ENCODE results near the gene PRKAB2. TPM values are rescaled to one million over a fixed set of nuclear protein-coding genes. Genes with fewer than 3 reads are reported as not detected.

The PRKAB2 gene
- total RNA-seq, 4 donors from 2014 or later: 20.9 to 45.6 (median 27.3) TPM

- H3K4me3 ChIP-seq: no peak overlapping the region
- in situ Hi-C loops (cut with MboI; ENCODE audit: low pct_ligation_motif_present in 1 of 4, low pct_unique_long_range_greater_than_20kb in 1 of 4, low sequenced_read_pairs in 3 of 4): no loop called here
- no peak for DNase-seq
- TF ChIP-seq POLR2AphosphoS5 (IDR thresholded peaks at IDR 0.05) (no peak), EP300 (IDR thresholded peaks at IDR 0.05; ENCODE audit: low read depth) (no peak), CTCF (IDR thresholded peaks at IDR 0.05) (no peak), POLR2A (IDR thresholded peaks at IDR 0.05) (no peak)
- H3K36me3 ChIP-seq: peaks cover 0 to 14% (median 0%) of the 10 kb centered on the region in 4 donors
- no peaks in the 10 kb centered on the region for H3K9me3 ChIP-seq
- peaks cover 0 to 41% (median 17%) of the 10 kb centered on the region in 4 donors for H3K4me1 ChIP-seq
- intact Hi-C loops (cut with DNase I; ENCODE audit: low total_unique reads): no loop called here
- peak overlapping the region; percentile 21 to 62 (median 52) for H3K27ac ChIP-seq
- 22 to 35% methylated on average over 2 of the region's 2 CpGs for WGBS, 2 donors (ENCODE audit: low coverage in 1 of 2)
- no peaks in the 10 kb centered on the region for H3K27me3 ChIP-seq
Observed at GRCh38 chr1:147215540-147215916, 43.3 kb upstream of the PRKAB2 start.

DNA sequence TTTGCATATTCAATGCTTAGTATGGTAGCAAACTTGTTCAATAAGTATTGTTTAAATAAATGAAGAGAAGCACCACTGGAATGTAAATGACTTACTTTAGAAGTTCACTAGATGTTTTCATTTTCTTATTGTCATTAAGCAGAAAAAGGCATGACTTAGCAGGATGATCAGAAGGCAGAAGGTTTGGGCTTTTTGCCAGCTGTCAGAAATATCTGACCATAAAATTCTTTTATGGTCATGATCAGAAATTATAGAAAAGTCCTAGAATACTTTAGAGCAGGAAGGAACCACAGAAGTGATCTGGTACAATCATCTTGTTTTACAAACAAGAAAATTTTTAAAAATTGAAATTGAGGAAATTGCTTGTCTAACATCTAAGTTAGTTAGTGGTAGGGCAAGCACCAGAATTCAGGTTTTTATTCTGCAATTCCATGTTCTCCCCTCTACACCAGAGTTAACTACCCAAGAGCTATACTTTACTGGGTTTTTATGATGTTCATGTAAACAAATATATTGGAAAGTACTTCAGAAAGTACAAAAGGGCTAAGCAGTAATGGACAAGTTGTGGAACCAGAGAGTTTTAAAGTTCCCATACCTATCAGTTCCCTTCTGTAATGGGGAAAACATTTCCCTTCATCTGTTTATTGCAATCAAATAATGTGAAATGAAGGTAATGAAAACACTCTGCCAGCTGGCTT lies 42.7 kb upstream of the PRKAB2 start:
- in situ Hi-C loops (cut with MboI; ENCODE audit: low pct_ligation_motif_present in 1 of 4, low pct_unique_long_range_greater_than_20kb in 1 of 4, low sequenced_read_pairs in 3 of 4): no loop called here
- Histone ChIP-seq H3K27ac (peak overlapping the region; percentile 21 to 62 (median 52)), H3K9me3 (no peaks in the 10 kb centered on the region), H3K27me3 (no peaks in the 10 kb centered on the region), H3K4me3 (no peak overlapping the region), H3K4me1 (peaks cover 0 to 46% (median 17%) of the 10 kb centered on the region in 4 donors), H3K36me3 (peaks cover 0 to 14% (median 0%) of the 10 kb centered on the region in 4 donors)
- DNase-seq: no peak
- TF ChIP-seq POLR2AphosphoS5 (IDR thresholded peaks at IDR 0.05): no peak
- TF ChIP-seq CTCF (IDR thresholded peaks at IDR 0.05): no peak
- TF ChIP-seq POLR2A (IDR thresholded peaks at IDR 0.05): no peak
- no peak for TF ChIP-seq EP300 (IDR thresholded peaks at IDR 0.05; ENCODE audit: low read depth)
- intact Hi-C loops (cut with DNase I; ENCODE audit: low total_unique reads): no loop called here

- Histone ChIP-seq H3K27ac (peak overlapping the region in 2 of 4 donors; percentile 48 to 62), H3K4me1 (peaks cover 0 to 47% (median 17%) of the 10 kb centered on the region in 4 donors), H3K9me3 (no peaks in the 10 kb centered on the region), H3K4me3 (no peak overlapping the region), H3K27me3 (no peaks in the 10 kb centered on the region), H3K36me3 (peaks cover 0 to 14% (median 0%) of the 10 kb centered on the region in 4 donors)
- intact Hi-C loops (cut with DNase I; ENCODE audit: low total_unique reads) (no loop called here), in situ Hi-C loops (cut with MboI; ENCODE audit: low pct_ligation_motif_present in 1 of 4, low pct_unique_long_range_greater_than_20kb in 1 of 4, low sequenced_read_pairs in 3 of 4) (no loop called here)
- no peak for DNase-seq
- WGBS, 2 donors (ENCODE audit: low coverage in 1 of 2): 52 to 71% methylated on average over 7 of the region's 7 CpGs
- no peak for TF ChIP-seq POLR2A (IDR thresholded peaks at IDR 0.05)
- no peak for TF ChIP-seq CTCF (IDR thresholded peaks at IDR 0.05)
- TF ChIP-seq POLR2AphosphoS5 (IDR thresholded peaks at IDR 0.05): no peak
- TF ChIP-seq EP300 (IDR thresholded peaks at IDR 0.05; ENCODE audit: low read depth): no peak
Observed at GRCh38 chr1:147214325-147214724, 42.1 kb upstream of the PRKAB2 start.

GRCh38 chr1:147213271-147213670 lies 41.0 kb upstream of the PRKAB2 start:
- Histone ChIP-seq H3K27ac (no peak overlapping the region), H3K4me3 (no peak overlapping the region), H3K9me3 (no peaks in the 10 kb centered on the region), H3K4me1 (peaks cover 0 to 47% (median 17%) of the 10 kb centered on the region in 4 donors), H3K36me3 (peaks cover 0 to 9% (median 0%) of the 10 kb centered on the region in 4 donors), H3K27me3 (no peaks in the 10 kb centered on the region)
- TF ChIP-seq EP300 (IDR thresholded peaks at IDR 0.05; ENCODE audit: low read depth) (no peak), POLR2AphosphoS5 (IDR thresholded peaks at IDR 0.05) (no peak), CTCF (IDR thresholded peaks at IDR 0.05) (no peak), POLR2A (IDR thresholded peaks at IDR 0.05) (no peak)
- no peak for DNase-seq
- intact Hi-C loops (cut with DNase I; ENCODE audit: low total_unique reads): no loop called here
- in situ Hi-C loops (cut with MboI; ENCODE audit: low pct_ligation_motif_present in 1 of 4, low pct_unique_long_range_greater_than_20kb in 1 of 4, low sequenced_read_pairs in 3 of 4): no loop called here
